ENCODE results near the gene SNAP25. TPM values are rescaled to one million over a fixed set of nuclear protein-coding genes. Genes with fewer than 3 reads are reported as not detected.

SNAP25 gene
- total and polyA plus RNA-seq, 9 donors = 5.1 to 19.8 (median 11.3) TPM

GRCh38 chr20:10271494-10272219, 53.0 kb downstream of the SNAP25 start:
- Histone ChIP-seq H3K4me1 (ENCODE audit: insufficient read depth) (no peaks in the 10 kb centered on the region), H3K9me3 (no peaks in the 10 kb centered on the region), H3K4me3 (no peak overlapping the region), H3K27me3 (no peaks in the 10 kb centered on the region), H3K27ac (no peak overlapping the region), H3K36me3 (no peaks in the 10 kb centered on the region)
- WGBS, 3 donors = 86 to 90% (median 86%) methylated on average over 10 of the region's 10 CpGs
- DNase-seq = no peak
- intact Hi-C loops (cut with DNase I) = no loop called here
- TF ChIP-seq CTCF (IDR thresholded peaks at IDR 0.05) = no peak
- TF ChIP-seq POLR2A (IDR thresholded peaks at IDR 0.05) = no peak
- no peak for TF ChIP-seq EP300 (IDR thresholded peaks at IDR 0.05)

GRCh38 chr20:10276878-10277580, 58.4 kb downstream of the SNAP25 start:
- WGBS, 3 donors = 56 to 69% (median 62%) methylated on average over 6 of the region's 6 CpGs
- H3K27me3 ChIP-seq = no peaks in the 10 kb centered on the region
- intact Hi-C loops (cut with DNase I) = no loop called here
- H3K4me1 ChIP-seq (ENCODE audit: insufficient read depth) = no peaks in the 10 kb centered on the region
- DNase-seq = no peak
- H3K36me3 ChIP-seq = no peaks in the 10 kb centered on the region
- TF ChIP-seq POLR2A (IDR thresholded peaks at IDR 0.05) (no peak), CTCF (IDR thresholded peaks at IDR 0.05) (no peak), EP300 (IDR thresholded peaks at IDR 0.05) (no peak)
- H3K4me3 ChIP-seq = no peak overlapping the region
- no peaks in the 10 kb centered on the region for H3K9me3 ChIP-seq
- no peak overlapping the region for H3K27ac ChIP-seq

GRCh38 chr20:10277616-10278015, 59.0 kb downstream of the SNAP25 start:
- DNase-seq = no peak
- H3K4me3 ChIP-seq = no peak overlapping the region
- H3K9me3 ChIP-seq = no peaks in the 10 kb centered on the region
- 82 to 89% (median 87%) methylated on average over 4 of the region's 4 CpGs for whole genome bisulfite sequencing, 3 donors
- intact Hi-C loops (cut with DNase I) = no loop called here
- H3K36me3 ChIP-seq = no peaks in the 10 kb centered on the region
- H3K4me1 ChIP-seq (ENCODE audit: insufficient read depth) = no peaks in the 10 kb centered on the region
- TF ChIP-seq EP300 (IDR thresholded peaks at IDR 0.05) (no peak), CTCF (IDR thresholded peaks at IDR 0.05) (no peak), POLR2A (IDR thresholded peaks at IDR 0.05) (no peak)
- no peaks in the 10 kb centered on the region for H3K27me3 ChIP-seq
- H3K27ac ChIP-seq = no peak overlapping the region

- Histone ChIP-seq H3K4me1 (ENCODE audit: insufficient read depth) (no peaks in the 10 kb centered on the region), H3K9me3 (no peaks in the 10 kb centered on the region), H3K36me3 (no peaks in the 10 kb centered on the region), H3K27me3 (no peaks in the 10 kb centered on the region), H3K4me3 (no peak overlapping the region), H3K27ac (no peak overlapping the region)
- intact Hi-C loops (cut with DNase I) = no loop called here
- DNase-seq = no peak
- 61 to 68% (median 68%) methylated on average over 4 of the region's 4 CpGs for WGBS, 3 donors
- no peak for TF ChIP-seq CTCF (IDR thresholded peaks at IDR 0.05)
These were observed 59.8 kb downstream of the SNAP25 start for GRCh38 chr20:10278412-10278811.

Data from ovary (tissue), 9 donors.